Renal pelvis (tissue), 4 donors: Measurements from ENCODE around the gene TMEM223. TPM values are rescaled to one million over a fixed set of nuclear protein-coding genes. Genes with fewer than 3 reads are reported as not detected.
"Not testable (repeated sequence)": the region's sequence is repeated elsewhere in the genome, so short reads cannot be mapped to it uniquely, and the experiment has no call there.

Experiments used
- DNase-seq: peaks from one replicate; pipeline ENCODE4 v3.0.0-alpha.2; 2013
- polyA plus RNA-seq, 3 donors: library from polyadenylated mRNA; unstranded; fragments of 120-200 nt; gene quantifications; one replicate each; pipeline ENCODE4 v1.2.1, GENCODE V29; 2013; ENCODE audit not compliant: insufficient read length in 3 of 3

TMEM223 gene
- polyA plus RNA-seq, 3 donors, result 30.6 to 31.6 (median 31.1) TPM

- DNase-seq, result no peak
Measured at GRCh38 chr11:62757846-62758788, 33.7 kb downstream of the TMEM223 start.

DNA sequence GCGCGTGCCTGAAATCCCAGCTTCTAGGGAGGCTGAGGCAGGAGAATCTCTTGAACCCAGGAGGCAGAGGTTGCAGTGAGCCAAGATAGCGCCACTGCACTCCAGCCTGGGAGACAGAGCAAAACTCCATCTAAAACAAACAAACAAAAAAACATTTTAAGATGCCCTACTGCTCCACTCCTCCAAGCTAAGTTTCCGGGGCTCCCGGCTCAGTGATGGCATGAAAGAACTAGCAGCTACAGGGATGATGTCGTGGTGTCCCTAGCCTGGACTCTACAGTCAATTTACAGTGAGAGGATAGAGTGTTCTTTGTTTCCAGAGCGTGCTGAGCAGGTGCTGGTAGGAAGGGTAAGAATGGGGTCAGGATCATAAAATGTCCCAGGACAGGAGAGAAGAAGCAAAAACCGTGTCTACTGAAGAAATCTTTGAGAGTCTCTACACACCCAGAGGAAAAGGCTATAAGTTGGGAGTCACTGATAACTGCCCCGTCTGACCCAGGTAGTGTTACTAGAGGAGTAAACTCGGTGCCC, 36.7 kb downstream of the TMEM223 start:
- no peak for DNase-seq

GRCh38 chr11:62753736-62754603, 37.8 kb downstream of the TMEM223 start, which contains the start of gene ZBTB3:
Gene ZBTB3, minus strand, starts transcription at chr11:62754160. Its CDS starts 496 bp downstream, at chr11:62753664.
- DNase-seq, result peak; percentile 99

DNA sequence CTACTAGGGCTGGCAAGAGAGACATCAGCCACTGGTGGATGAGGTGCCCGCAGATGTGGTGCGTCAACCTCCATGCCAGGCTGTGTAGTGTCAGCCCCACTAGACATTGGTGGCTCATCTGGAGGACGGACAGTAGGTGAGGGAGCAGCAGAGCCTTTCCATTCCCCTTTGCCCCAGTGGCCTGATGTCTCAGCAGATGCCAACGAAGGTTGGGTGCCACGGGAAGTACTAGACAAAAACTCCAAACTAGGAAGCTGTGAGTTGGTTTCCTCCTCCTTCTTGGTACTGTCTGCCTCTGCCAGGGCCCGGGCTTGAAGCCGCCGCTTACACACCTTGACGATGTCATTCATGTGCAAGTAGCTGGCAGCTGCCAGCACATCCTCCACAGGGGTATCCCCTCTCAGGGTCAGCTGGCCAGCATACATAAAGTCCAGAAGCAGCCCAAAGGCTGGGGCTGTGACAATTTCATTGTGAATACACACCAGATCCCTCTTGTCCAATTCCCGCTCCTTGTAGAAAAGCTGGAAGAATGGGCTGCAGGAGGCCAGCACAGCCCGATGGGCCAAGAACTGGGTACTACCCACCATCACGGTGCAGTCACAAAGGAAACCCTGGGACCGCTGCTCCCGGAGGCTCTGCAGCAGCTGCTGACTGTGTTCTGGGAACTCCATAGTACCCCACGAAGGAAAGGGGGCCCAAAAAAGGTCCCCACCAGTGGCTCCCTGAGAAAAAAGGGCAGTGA, 38.6 kb downstream of the TMEM223 start:
- DNase-seq, result no peak

DNA sequence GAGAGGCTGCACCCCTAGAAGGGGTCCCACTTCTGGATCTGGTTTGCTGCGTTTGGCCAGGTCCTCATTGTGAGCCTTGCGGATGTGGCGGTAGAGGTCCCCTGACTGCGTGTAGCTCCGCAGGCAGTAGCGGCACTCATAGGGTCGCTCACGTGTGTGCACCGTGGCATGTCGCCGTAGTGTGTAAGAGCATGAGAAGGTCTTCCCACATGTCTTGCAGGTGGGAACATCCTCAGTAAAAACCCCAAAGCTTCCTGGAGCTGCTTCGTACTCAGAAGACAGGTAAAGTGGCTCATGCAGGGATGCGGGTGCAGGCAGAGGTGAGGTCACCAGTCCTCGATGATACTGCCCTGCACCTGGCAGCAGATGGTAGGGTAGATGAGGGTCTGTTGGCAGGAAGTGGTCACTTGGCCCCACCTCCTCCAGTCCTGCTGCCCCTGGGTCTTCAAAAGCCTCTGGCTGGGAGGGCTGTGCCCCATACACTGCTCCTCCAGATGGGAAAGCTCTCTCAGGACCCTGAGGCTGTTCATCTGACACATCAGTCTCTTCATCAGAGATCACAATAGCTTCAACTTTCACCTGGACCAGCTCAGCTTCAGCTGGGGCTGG, 39.5 kb downstream of the TMEM223 start:
- no peak for DNase-seq

DNA sequence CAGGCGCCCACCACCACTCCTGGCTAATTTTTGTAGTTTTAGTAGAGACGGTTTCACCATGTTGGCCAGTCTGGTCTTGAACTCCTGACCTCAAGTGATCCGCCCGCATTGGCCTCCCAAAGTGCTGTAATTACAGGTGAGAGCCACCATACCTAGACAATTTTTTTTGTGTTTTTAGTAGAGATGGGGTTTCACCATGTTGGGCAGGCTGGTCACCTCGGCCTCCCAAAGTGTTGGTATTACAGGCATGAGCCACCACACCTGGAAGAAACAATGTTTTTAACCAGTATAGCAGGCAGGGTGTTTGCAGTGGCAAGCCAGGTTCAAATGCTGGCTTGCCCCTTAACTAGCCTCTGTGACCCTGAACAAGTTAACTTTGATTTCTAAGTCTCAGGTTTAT, 41.9 kb downstream of the TMEM223 start:
- DNase-seq, result not testable (repeated sequence)

DNA sequence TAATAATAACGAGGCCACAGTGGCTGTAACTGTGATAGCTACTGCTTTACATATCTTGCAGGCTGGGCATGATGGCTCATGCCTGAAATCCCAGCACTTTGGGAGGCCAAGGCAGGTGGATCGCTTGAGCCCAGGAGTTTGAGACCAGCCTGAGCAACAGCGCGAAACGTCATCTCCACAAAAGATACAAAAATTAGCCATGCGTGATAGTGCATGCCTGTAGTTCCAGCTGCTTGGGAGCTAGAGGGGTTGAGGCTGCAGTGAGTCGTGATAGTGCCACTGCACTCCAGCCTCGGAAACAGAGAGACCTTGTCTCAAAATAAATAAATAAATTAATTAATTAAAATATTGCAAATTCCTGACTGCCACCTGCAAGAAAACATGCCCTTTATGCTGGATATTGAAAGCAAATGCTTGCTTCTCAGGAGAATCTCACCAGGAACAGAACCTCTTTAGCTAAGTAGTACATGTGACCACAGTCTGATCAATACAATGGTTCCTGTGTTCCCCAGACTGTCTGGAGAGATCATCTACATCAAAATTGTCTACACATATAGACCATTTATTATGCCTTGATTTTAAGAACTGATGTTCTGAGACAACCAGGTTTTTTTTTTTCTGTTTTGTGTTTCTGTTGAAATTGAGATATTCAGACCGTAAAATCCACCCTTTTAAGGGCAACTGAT, 44.2 kb downstream of the TMEM223 start:
- no peak for DNase-seq

Other genes with a start within 250 kb of the TMEM223 start
- 100 to 1,000 TPM; 199 to 275 (median 229) TPM for gene AHNAK, start 245.2 kb downstream of the TMEM223 start, polyA plus RNA-seq
- 1,000 to 10,000 TPM; 2,197 to 2,450 (median 2,385) TPM for gene EEF1G, start 218.1 kb downstream of the TMEM223 start, polyA plus RNA-seq
- gene TUT1, start 200.5 kb downstream of the TMEM223 start, polyA plus RNA-seq, result 10 to 100 TPM; 22.1 to 30.2 (median 25.6) TPM
- gene MTA2, start 190.1 kb downstream of the TMEM223 start, polyA plus RNA-seq, result 10 to 100 TPM; 95.7 to 98.2 (median 96.5) TPM
- gene EML3, start 179.2 kb downstream of the TMEM223 start, polyA plus RNA-seq, result 10 to 100 TPM; 32.2 to 40.6 (median 38.0) TPM
- 1 to 10 TPM; 2.7 to 4.6 (median 3.1) TPM for gene ROM1, start 178.7 kb downstream of the TMEM223 start, polyA plus RNA-seq
- 10 to 100 TPM; 37.4 to 45.4 (median 38.7) TPM for gene B3GAT3, start 170.0 kb downstream of the TMEM223 start, polyA plus RNA-seq
- 100 to 1,000 TPM; 371 to 407 (median 392) TPM for gene GANAB, start 145.4 kb downstream of the TMEM223 start, polyA plus RNA-seq
- 10 to 100 TPM; 21.5 to 24.8 (median 23.5) TPM for gene INTS5, start 138.7 kb downstream of the TMEM223 start, polyA plus RNA-seq
- 10 to 100 TPM; 57.7 to 62.1 (median 60.3) TPM for gene C11orf98, start 126.8 kb downstream of the TMEM223 start, polyA plus RNA-seq
- gene CSKMT, start 126.7 kb downstream of the TMEM223 start, polyA plus RNA-seq, result 1 to 10 TPM; 5.1 to 6.6 (median 6.0) TPM
- gene UQCC3, start 120.3 kb downstream of the TMEM223 start, polyA plus RNA-seq, result 10 to 100 TPM; 10.4 to 13.1 (median 12.9) TPM
- 10 to 100 TPM in 2 of 3 donors, 1 to 10 TPM in 1; 8.6 to 11.6 (median 10.6) TPM for gene LBHD1, start 119.7 kb downstream of the TMEM223 start, polyA plus RNA-seq
- 100 to 1,000 TPM; 151 to 204 (median 191) TPM for gene UBXN1, start 112.9 kb downstream of the TMEM223 start, polyA plus RNA-seq
- 1 to 10 TPM in 2 of 3 donors, under 1 TPM in 1; 0.68 to 1.0 (median 1.0) TPM for gene LRRN4CL, start 102.5 kb downstream of the TMEM223 start, polyA plus RNA-seq
- gene BSCL2, start 84.6 kb downstream of the TMEM223 start, polyA plus RNA-seq, result 10 to 100 TPM; 65.7 to 72.7 (median 68.1) TPM
- 1 to 10 TPM; 2.1 to 3.6 (median 2.5) TPM for gene GNG3, start 84.3 kb downstream of the TMEM223 start, polyA plus RNA-seq
- gene HNRNPUL2, start 64.5 kb downstream of the TMEM223 start, polyA plus RNA-seq, result 10 to 100 TPM; 79.1 to 92.4 (median 86.0) TPM
- gene TTC9C, start 63.5 kb downstream of the TMEM223 start, polyA plus RNA-seq, result 10 to 100 TPM; 37.0 to 48.6 (median 45.8) TPM
- 10 to 100 TPM in 1 of 3 donors, 1 to 10 TPM in 2; 8.1 to 10.4 (median 9.4) TPM for gene ZBTB3, start 37.8 kb downstream of the TMEM223 start, polyA plus RNA-seq
- 100 to 1,000 TPM; 133 to 173 (median 153) TPM for gene POLR2G, start 30.4 kb downstream of the TMEM223 start, polyA plus RNA-seq
- 10 to 100 TPM; 32.9 to 44.1 (median 40.0) TPM for gene TAF6L, start 20.6 kb downstream of the TMEM223 start, polyA plus RNA-seq
- 10 to 100 TPM; 67.7 to 75.2 (median 71.3) TPM for gene TMEM179B, start 4.6 kb downstream of the TMEM223 start, polyA plus RNA-seq
- 100 to 1,000 TPM; 117 to 137 (median 126) TPM for gene NXF1, start 13.4 kb upstream of the TMEM223 start, polyA plus RNA-seq
- gene STX5, start 40.0 kb upstream of the TMEM223 start, polyA plus RNA-seq, result 10 to 100 TPM; 50.5 to 59.2 (median 54.7) TPM
- under 1 TPM in 2 of 3 donors, not detected in 1; 0.36 to 0.65 TPM for gene TEX54, start 40.8 kb upstream of the TMEM223 start, polyA plus RNA-seq
- gene WDR74, start 47.6 kb upstream of the TMEM223 start, polyA plus RNA-seq, result 10 to 100 TPM; 38.1 to 49.6 (median 47.0) TPM
- gene SLC3A2, start 88.9 kb upstream of the TMEM223 start, polyA plus RNA-seq, result 100 to 1,000 TPM; 169 to 175 (median 169) TPM
- under 1 TPM in 2 of 3 donors, not detected in 1; 0.04 to 0.07 TPM for gene CHRM1, start 129.4 kb upstream of the TMEM223 start, polyA plus RNA-seq
- gene SLC22A6, start 193.0 kb upstream of the TMEM223 start, polyA plus RNA-seq, result 10 to 100 TPM; 25.1 to 38.1 (median 32.2) TPM
- gene SLC22A8, start 223.8 kb upstream of the TMEM223 start, polyA plus RNA-seq, result 10 to 100 TPM; 44.8 to 63.5 (median 60.6) TPM